Measurements from ENCODE around the gene NPAS3.

NPAS3 gene

GRCh38 chr14:33063521-33063920 lies 124.8 kb downstream of the NPAS3 start:
- Histone ChIP-seq H3K4me1 (ENCODE audit: low read length) (no peaks in the 10 kb centered on the region), H3K9me3 (replicated peaks; ENCODE audit: insufficient read depth, low read length) (no peaks in the 10 kb centered on the region), H3K27me3 (replicated peaks; ENCODE audit: insufficient read depth, low read length) (no peaks in the 10 kb centered on the region), H3K36me3 (replicated peaks; ENCODE audit: insufficient read depth, low read length) (no peaks in the 10 kb centered on the region), H3K9me2 (replicated peaks; ENCODE audit: insufficient read depth, low read length) (no peaks in the 10 kb centered on the region), H3K4me3 (ENCODE audit: low read length) (no peak overlapping the region), H3F3A (ENCODE audit: insufficient read depth, low read length) (no peaks in the 10 kb centered on the region), H3K27ac (ENCODE audit: low read length) (no peak overlapping the region), H3K79me2 (ENCODE audit: low read length) (no peaks in the 10 kb centered on the region), H3K4me2 (ENCODE audit: low read depth, low read length) (no peak overlapping the region), H2AFZ (ENCODE audit: low read length) (no peak overlapping the region), H3K9ac (ENCODE audit: low read length) (no peak overlapping the region), H4K20me1 (ENCODE audit: insufficient read depth, low read length) (no peaks in the 10 kb centered on the region)
- DNase-seq = no peak
- TF ChIP-seq EZH2 (optimal IDR thresholded peaks at IDR 0.05; ENCODE audit: low read depth, low read length) (no peak), EZH2phosphoT487 (IDR thresholded peaks at IDR 0.05; ENCODE audit: low read length) (no peak), CTCF (IDR thresholded peaks at IDR 0.05; ENCODE audit: low read length) (no peak)

- no peaks in the 10 kb centered on the region for H4K20me1 ChIP-seq (ENCODE audit: insufficient read depth, low read length)
- H3K9ac ChIP-seq (ENCODE audit: low read length) = no peak overlapping the region
- H3K4me2 ChIP-seq (ENCODE audit: low read depth, low read length) = no peak overlapping the region
- H3K4me3 ChIP-seq (ENCODE audit: low read length) = no peak overlapping the region
- no peaks in the 10 kb centered on the region for H3K4me1 ChIP-seq (ENCODE audit: low read length)
- no peak overlapping the region for H2AFZ ChIP-seq (ENCODE audit: low read length)
- TF ChIP-seq CTCF (IDR thresholded peaks at IDR 0.05; ENCODE audit: low read length) = no peak
- no peak for TF ChIP-seq EZH2phosphoT487 (IDR thresholded peaks at IDR 0.05; ENCODE audit: low read length)
- no peaks in the 10 kb centered on the region for H3K9me3 ChIP-seq (replicated peaks; ENCODE audit: insufficient read depth, low read length)
- no peak for DNase-seq
- H3F3A ChIP-seq (ENCODE audit: insufficient read depth, low read length) = no peaks in the 10 kb centered on the region
- no peaks in the 10 kb centered on the region for H3K79me2 ChIP-seq (ENCODE audit: low read length)
- H3K27ac ChIP-seq (ENCODE audit: low read length) = no peak overlapping the region
- H3K27me3 ChIP-seq (replicated peaks; ENCODE audit: insufficient read depth, low read length) = no peaks in the 10 kb centered on the region
- H3K9me2 ChIP-seq (replicated peaks; ENCODE audit: insufficient read depth, low read length) = no peaks in the 10 kb centered on the region
- H3K36me3 ChIP-seq (replicated peaks; ENCODE audit: insufficient read depth, low read length) = no peaks in the 10 kb centered on the region
Observed at GRCh38 chr14:33065634-33066033, 127.0 kb downstream of the NPAS3 start.

GRCh38 chr14:33068040-33068439 lies 129.4 kb downstream of the NPAS3 start:
- H3K27me3 ChIP-seq (replicated peaks; ENCODE audit: insufficient read depth, low read length) = no peaks in the 10 kb centered on the region
- DNase-seq = no peak
- no peaks in the 10 kb centered on the region for H3F3A ChIP-seq (ENCODE audit: insufficient read depth, low read length)

More at GRCh38 chr14:33068040-33068439, 129.4 kb downstream of the NPAS3 start:
- Histone ChIP-seq H3K4me2 (ENCODE audit: low read depth, low read length) (no peak overlapping the region), H3K4me3 (ENCODE audit: low read length) (no peak overlapping the region), H3K36me3 (replicated peaks; ENCODE audit: insufficient read depth, low read length) (no peaks in the 10 kb centered on the region), H3K79me2 (ENCODE audit: low read length) (no peaks in the 10 kb centered on the region), H3K4me1 (ENCODE audit: low read length) (no peaks in the 10 kb centered on the region), H4K20me1 (ENCODE audit: insufficient read depth, low read length) (no peaks in the 10 kb centered on the region), H3K9me3 (replicated peaks; ENCODE audit: insufficient read depth, low read length) (no peaks in the 10 kb centered on the region), H3K27ac (ENCODE audit: low read length) (no peak overlapping the region), H3K9me2 (replicated peaks; ENCODE audit: insufficient read depth, low read length) (no peaks in the 10 kb centered on the region), H2AFZ (ENCODE audit: low read length) (no peak overlapping the region), H3K9ac (ENCODE audit: low read length) (no peak overlapping the region)
- TF ChIP-seq CTCF (IDR thresholded peaks at IDR 0.05; ENCODE audit: low read length) = no peak
- TF ChIP-seq EZH2 (optimal IDR thresholded peaks at IDR 0.05; ENCODE audit: low read depth, low read length) = no peak
- TF ChIP-seq EZH2phosphoT487 (IDR thresholded peaks at IDR 0.05; ENCODE audit: low read length) = no peak
